Activated naive CD4-positive, alpha-beta T cell treated with anti-CD3 and anti-CD28 coated beads for 36 hours (primary cell): ENCODE results near the gene MEX3D. TPM values are rescaled to one million over a fixed set of nuclear protein-coding genes. Genes with fewer than 3 reads are reported as not detected.

Experiments
- CTCF ChIA-PET: fragments of 350-600 bp; sonication (Branson Sonifier 250); formaldehyde crosslinking; loops from one replicate; lab custom pipeline; 2021; ENCODE audit warnings: antibody characterized with exemption; lab: Charles Lee
- DNase-seq: peaks from one replicate; pipeline ENCODE4 v3.0.0-alpha.2; 2020
- H3K27ac Mint-ChIP-seq: one replicate; pipeline ENCODE4 v1.8.0; 2021; ENCODE audit warnings: mild to moderate bottlenecking, mixed read lengths
- H3K27me3 Mint-ChIP-seq: one replicate; pipeline ENCODE4 v1.8.0; 2021; ENCODE audit warnings: low read depth, mixed read lengths
- H3K36me3 Mint-ChIP-seq: one replicate; pipeline ENCODE4 v1.8.0; 2021; ENCODE audit warnings: low read depth, mixed read lengths
- H3K4me1 Mint-ChIP-seq: one replicate; pipeline ENCODE4 v1.8.0; 2021; ENCODE audit warnings: low read depth, mixed read lengths
- H3K4me3 Mint-ChIP-seq: one replicate; pipeline ENCODE4 v1.8.0; 2021; ENCODE audit warnings: mild to moderate bottlenecking, moderate library complexity, mixed read lengths
- H3K9me3 Mint-ChIP-seq: one replicate; pipeline ENCODE4 v1.8.0; 2021; ENCODE audit warnings: mixed read lengths
- intact Hi-C: fragments of 100-400 bp; cut with micrococcal nuclease; formaldehyde crosslinking; loops from one replicate; pipeline ENCODE4 v1.15.1; 2023
- total RNA-seq, 2 experiments: library from RNA; stranded (reverse); gene quantifications; one replicate each; pipeline ENCODE4 v1.2.3, GENCODE V29; 2021

MEX3D gene
- total RNA-seq, 2 experiments from 2014 or later, result 2.0 to 2.1 TPM

GRCh38 chr19:1514986-1515721 lies 53.0 kb downstream of the MEX3D start:
- H3K27ac Mint-ChIP-seq, result no peak overlapping the region

GRCh38 chr19:1514295-1514661 lies 53.8 kb downstream of the MEX3D start:
- Mint-ChIP-seq H3K4me3 (no peak overlapping the region), H3K9me3 (no peaks in the 10 kb centered on the region), H3K36me3 (no peaks in the 10 kb centered on the region), H3K27me3 (peaks cover 6% of the 10 kb centered on the region), H3K4me1 (peaks cover 11% of the 10 kb centered on the region), H3K27ac (no peak overlapping the region)
- CTCF ChIA-PET, result interaction anchor here (0.7 to 1.0 kb wide), 2 partner anchors 48 to 147 kb away, joined by 3 to 4 read pairs; no protein-coding TSS in a partner anchor
- intact Hi-C loops, result loop anchor here (5.0 kb wide), 1 partner anchor 237 kb away; the partner anchor contains the start of gene FAM174C
- DNase-seq, result no peak

More at GRCh38 chr19:1514986-1515721, 53.0 kb downstream of the MEX3D start:
- H3K9me3 Mint-ChIP-seq, result no peaks in the 10 kb centered on the region
- H3K4me3 Mint-ChIP-seq, result no peak overlapping the region
- H3K36me3 Mint-ChIP-seq, result no peaks in the 10 kb centered on the region
- DNase-seq, result no peak
- peaks cover 6% of the 10 kb centered on the region for H3K4me1 Mint-ChIP-seq
- H3K27me3 Mint-ChIP-seq, result peaks cover 2% of the 10 kb centered on the region
- intact Hi-C loops, result loop anchor here (5.0 kb wide), 1 partner anchor 238 kb away; the partner anchor contains the start of gene FAM174C
- CTCF ChIA-PET, result interaction anchor here (0.7 to 1.0 kb wide), 2 partner anchors 49 to 148 kb away, joined by 3 to 4 read pairs; no protein-coding TSS in a partner anchor

GRCh38 chr19:1513499-1514294 lies 54.4 kb downstream of the MEX3D start:
- Mint-ChIP-seq H3K27me3 (peaks cover 6% of the 10 kb centered on the region), H3K27ac (no peak overlapping the region), H3K9me3 (no peaks in the 10 kb centered on the region), H3K36me3 (no peaks in the 10 kb centered on the region), H3K4me3 (no peak overlapping the region), H3K4me1 (peaks cover 12% of the 10 kb centered on the region)
- CTCF ChIA-PET, result interaction anchor here (1.0 kb wide), 1 partner anchor 47 kb away, joined by 3 read pairs; no protein-coding TSS in a partner anchor
- peak; percentile 69 for DNase-seq
- intact Hi-C loops, result loop anchor here (1.0 to 5.0 kb wide), 3 partner anchors 43 to 236 kb away; partner anchors contain the start of genes FAM174C and RPS15

GRCh38 chr19:1512671-1513498 lies 55.2 kb downstream of the MEX3D start, which contains the start of gene ADAMTSL5:
TSS of gene ADAMTSL5 (minus strand) at chr19:1513019. CDS start at chr19:1510943, 2,076 bp downstream.
- intact Hi-C loops, result loop anchor here (1.0 to 5.0 kb wide), 3 partner anchors 42 to 236 kb away; partner anchors contain the start of genes FAM174C and RPS15

GRCh38 chr19:1511318-1512317 lies 56.5 kb downstream of the MEX3D start:
- DNase-seq, result no peak
- H3K4me3 Mint-ChIP-seq, result peak overlapping the region; percentile 63

More at GRCh38 chr19:1512671-1513498, 55.2 kb downstream of the MEX3D start, which contains the start of gene ADAMTSL5:
- peak; percentile 78 for DNase-seq
- H3K4me3 Mint-ChIP-seq, result peak within 1 kb of the TSS; percentile 63
- H3K36me3 Mint-ChIP-seq, result no peaks in the 10 kb centered on the region
- CTCF ChIA-PET, result no interaction called here
- no peak within 1 kb of the TSS for H3K27ac Mint-ChIP-seq
- H3K4me1 Mint-ChIP-seq, result peaks cover 13% of the 10 kb centered on the region
- no peaks in the 10 kb centered on the region for H3K9me3 Mint-ChIP-seq
- peaks cover 6% of the 10 kb centered on the region for H3K27me3 Mint-ChIP-seq

GRCh38 chr19:1510807-1511206 lies 57.3 kb downstream of the MEX3D start:
- Mint-ChIP-seq H3K27me3 (peaks cover 6% of the 10 kb centered on the region), H3K27ac (no peak overlapping the region), H3K4me3 (no peak overlapping the region), H3K9me3 (no peaks in the 10 kb centered on the region), H3K4me1 (peaks cover 17% of the 10 kb centered on the region), H3K36me3 (no peaks in the 10 kb centered on the region)
- CTCF ChIA-PET, result no interaction called here
- no peak for DNase-seq
- intact Hi-C loops, result loop anchor here (5.0 kb wide), 1 partner anchor 234 kb away; the partner anchor contains the start of gene FAM174C

More at GRCh38 chr19:1511318-1512317, 56.5 kb downstream of the MEX3D start:
- H3K4me1 Mint-ChIP-seq, result peaks cover 17% of the 10 kb centered on the region
- H3K27me3 Mint-ChIP-seq, result peaks cover 6% of the 10 kb centered on the region
- CTCF ChIA-PET, result no interaction called here
- H3K9me3 Mint-ChIP-seq, result no peaks in the 10 kb centered on the region
- no peak overlapping the region for H3K27ac Mint-ChIP-seq
- no peaks in the 10 kb centered on the region for H3K36me3 Mint-ChIP-seq
- intact Hi-C loops, result loop anchor here (2.0 to 5.0 kb wide), 2 partner anchors 41 to 234 kb away; partner anchors contain the start of gene FAM174C

GRCh38 chr19:1510442-1510806 lies 57.7 kb downstream of the MEX3D start:
- H3K27me3 Mint-ChIP-seq, result peaks cover 6% of the 10 kb centered on the region
- no peaks in the 10 kb centered on the region for H3K36me3 Mint-ChIP-seq
- H3K4me3 Mint-ChIP-seq, result no peak overlapping the region
- intact Hi-C loops, result loop anchor here (5.0 kb wide), 1 partner anchor 233 kb away; the partner anchor contains the start of gene FAM174C
- no peak overlapping the region for H3K27ac Mint-ChIP-seq
- CTCF ChIA-PET, result no interaction called here
- no peak for DNase-seq
- no peaks in the 10 kb centered on the region for H3K9me3 Mint-ChIP-seq
- H3K4me1 Mint-ChIP-seq, result peaks cover 17% of the 10 kb centered on the region

GRCh38 chr19:1509602-1510441 lies 58.3 kb downstream of the MEX3D start:
- Mint-ChIP-seq H3K27me3 (peaks cover 6% of the 10 kb centered on the region), H3K36me3 (no peaks in the 10 kb centered on the region), H3K27ac (no peak overlapping the region), H3K4me3 (no peak overlapping the region), H3K9me3 (no peaks in the 10 kb centered on the region), H3K4me1 (peaks cover 17% of the 10 kb centered on the region)
- intact Hi-C loops, result loop anchor here (5.0 kb wide), 1 partner anchor 233 kb away; the partner anchor contains the start of gene FAM174C
- CTCF ChIA-PET, result no interaction called here
- no peak for DNase-seq

- H3K27ac Mint-ChIP-seq, result no peak overlapping the region
- H3K4me1 Mint-ChIP-seq, result peaks cover 19% of the 10 kb centered on the region
- intact Hi-C loops, result no loop called here
- peaks cover 12% of the 10 kb centered on the region for H3K27me3 Mint-ChIP-seq
- DNase-seq, result no peak
- no peaks in the 10 kb centered on the region for H3K36me3 Mint-ChIP-seq
- H3K4me3 Mint-ChIP-seq, result no peak overlapping the region
- CTCF ChIA-PET, result no interaction called here
- H3K9me3 Mint-ChIP-seq, result no peaks in the 10 kb centered on the region
Measured at GRCh38 chr19:1508507-1508856, 59.6 kb downstream of the MEX3D start.
